CD4-positive, alpha-beta T cell treated with Interleukin-15 for 1 hour (primary cell): Measurements from ENCODE around the gene SOX18.
"Not testable (repeated sequence)": the region's sequence is repeated elsewhere in the genome, so short reads cannot be mapped to it uniquely, and the experiment has no call there.

Experiments
- DNase-seq: peaks from one replicate; pipeline ENCODE4 v3.0.0-alpha.2; 2020

The SOX18 gene

DNA sequence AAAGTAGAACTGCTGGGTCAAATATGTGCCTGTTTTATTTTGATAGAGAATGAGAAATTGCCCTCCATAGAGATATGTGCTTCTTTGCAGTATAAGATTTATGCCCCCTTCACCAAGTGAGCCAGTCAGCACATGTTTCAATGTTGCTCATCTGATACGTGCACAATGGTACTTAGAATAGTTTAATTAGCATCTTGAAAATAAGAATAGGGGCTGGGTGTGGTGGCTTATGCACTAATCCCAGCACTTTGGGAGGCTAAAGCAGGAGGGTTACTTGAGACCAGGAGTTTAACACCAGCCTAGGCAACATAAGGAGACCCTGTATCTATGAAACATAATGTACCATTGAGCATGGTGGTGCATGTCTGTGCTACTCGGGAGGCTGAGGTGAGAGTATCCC, 33.8 kb downstream of the SOX18 start:
- DNase-seq = no peak

DNA sequence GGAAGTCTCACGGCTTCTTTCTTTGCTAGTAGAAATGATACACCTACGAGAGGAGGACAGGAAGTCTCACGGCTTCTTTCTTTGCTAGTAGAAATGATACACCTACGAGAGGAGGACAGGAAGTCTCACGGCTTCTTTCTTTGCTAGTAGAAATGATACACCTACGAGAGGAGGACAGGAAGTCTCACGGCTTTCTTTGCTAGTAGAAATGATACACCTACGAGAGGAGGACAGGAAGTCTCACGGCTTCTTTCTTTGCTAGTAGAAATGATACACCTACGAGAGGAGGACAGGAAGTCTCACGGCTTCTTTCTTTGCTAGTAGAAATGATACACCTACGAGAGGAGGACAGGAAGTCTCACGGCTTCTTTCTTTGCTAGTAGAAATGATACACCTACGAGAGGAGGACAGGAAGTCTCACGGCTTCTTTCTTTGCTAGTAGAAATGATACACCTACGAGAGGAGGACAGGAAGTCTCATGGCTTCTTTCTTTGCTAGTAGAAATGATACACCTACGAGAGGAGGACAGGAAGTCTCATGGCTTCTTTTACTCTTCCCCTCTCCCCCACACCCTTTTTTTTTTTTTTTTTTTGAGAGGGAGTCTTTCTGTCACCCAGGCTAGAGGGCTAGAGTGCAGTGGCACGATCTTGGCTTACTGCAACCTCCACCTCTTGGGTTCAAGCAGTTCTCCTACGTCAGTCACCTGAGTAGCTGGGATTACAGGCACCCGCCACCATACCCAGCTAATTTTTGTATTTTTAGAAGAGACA, 36.9 kb downstream of the SOX18 start:
- DNase-seq = not testable (repeated sequence)

DNA sequence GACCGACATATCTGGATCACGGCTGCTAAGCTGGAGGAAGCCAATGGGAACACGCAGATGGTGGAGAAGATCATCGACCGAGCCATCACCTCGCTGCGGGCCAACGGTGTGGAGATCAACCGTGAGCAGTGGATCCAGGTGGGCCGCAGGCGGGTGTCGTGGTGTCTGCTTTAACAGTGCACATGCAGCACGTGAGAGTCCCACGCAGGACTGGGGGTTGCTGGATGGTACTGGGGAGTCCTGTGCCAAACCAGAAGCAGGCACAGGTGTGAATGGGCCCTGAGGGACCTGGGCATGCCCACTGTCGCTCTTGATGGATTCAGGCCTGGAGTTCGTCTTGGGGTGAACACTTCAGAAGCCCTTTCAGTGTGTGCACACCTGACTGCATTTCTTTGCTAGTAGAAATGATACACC, 38.1 kb downstream of the SOX18 start:
- no peak for DNase-seq

DNA sequence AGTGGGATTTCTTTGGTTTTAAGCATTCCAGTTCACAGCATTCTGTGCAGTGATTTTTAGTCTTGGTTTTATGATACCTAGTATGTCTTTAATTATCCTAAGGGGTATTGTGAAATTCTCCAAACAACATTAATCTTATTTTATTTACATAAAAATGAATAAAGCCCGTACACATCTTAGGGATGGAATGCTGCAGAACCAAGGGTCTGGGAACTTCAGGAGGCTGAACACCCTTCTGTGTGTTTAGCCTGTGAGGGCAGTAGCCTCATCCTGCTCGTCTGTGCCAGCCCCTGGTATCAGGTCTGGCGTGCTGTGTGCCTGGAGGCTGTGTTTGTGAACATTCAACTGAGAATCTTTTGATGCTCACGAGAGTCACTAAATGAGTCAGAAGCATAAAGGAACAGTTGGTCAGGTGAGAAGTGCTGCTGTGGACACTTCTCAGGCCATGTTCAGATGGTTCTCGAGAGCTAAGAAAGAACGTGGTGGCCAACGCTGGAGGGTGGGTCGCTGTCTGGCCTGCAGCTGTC, 38.7 kb downstream of the SOX18 start:
- DNase-seq = no peak

DNA sequence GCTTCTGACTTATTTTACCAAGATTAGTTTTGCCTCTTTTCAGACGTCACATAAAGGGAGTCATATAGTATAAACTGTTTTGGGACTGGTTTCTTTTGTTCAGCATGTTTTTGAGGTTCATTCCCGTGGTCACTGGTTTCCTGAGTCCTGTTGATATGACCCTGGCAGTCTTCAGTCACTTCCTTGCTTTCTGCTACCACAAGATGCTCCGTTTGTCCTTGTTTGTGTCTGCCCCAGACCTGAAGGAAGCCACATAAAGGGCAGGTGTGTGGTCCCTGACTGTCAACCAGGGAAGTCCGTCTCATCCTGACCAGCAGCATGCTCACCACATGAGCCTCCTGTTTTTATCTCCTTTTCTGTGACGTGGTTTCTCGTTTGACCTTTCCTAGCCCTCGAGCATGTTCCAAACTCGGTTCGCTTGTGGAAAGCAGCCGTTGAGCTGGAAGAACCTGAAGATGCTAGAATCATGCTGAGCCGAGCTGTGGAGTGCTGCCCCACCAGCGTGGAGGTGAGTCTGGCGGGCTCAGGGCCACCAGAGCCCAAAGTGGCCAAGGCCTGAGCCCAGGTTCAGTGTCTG, 39.5 kb downstream of the SOX18 start:
- no peak for DNase-seq

DNA sequence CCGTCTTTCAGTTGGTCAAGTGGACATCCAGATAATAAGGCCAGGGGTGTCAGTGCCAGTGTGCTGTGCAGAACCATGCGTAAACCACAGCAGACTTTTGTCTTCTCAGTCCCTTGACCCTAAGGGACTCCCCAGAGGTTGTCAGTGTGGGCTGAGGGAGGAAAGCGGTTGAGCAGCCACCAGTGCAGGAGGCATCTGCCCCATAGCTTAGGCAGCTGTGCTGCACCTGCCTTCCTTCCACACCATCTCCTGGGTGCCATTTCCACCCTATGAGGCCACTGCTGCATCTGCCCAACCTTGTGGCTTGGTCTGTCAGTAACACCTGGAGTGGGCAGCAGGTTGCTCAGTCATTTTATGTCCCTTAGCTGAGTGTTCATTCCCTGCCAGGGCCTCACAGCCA, 42.5 kb downstream of the SOX18 start:
- no peak for DNase-seq

DNA sequence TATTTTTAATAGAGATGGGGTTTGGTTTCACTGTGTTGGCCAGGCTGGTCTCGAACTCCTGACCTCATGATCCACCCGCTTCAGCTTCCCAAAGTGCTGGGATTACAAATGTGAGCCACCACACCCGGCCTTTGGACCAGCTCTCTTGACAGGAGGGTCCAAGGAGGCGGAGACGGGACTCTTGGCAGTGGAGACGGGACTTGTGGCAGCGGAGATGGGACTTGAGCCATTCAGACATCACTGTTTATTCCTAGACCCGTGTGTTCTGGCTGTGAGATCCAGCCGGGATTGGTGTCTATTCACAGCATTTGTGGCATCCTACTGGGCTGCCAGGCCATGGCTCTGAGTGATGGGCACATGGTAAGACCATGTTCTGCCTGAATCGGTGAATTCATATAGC, 42.9 kb downstream of the SOX18 start:
- DNase-seq = no peak

DNA sequence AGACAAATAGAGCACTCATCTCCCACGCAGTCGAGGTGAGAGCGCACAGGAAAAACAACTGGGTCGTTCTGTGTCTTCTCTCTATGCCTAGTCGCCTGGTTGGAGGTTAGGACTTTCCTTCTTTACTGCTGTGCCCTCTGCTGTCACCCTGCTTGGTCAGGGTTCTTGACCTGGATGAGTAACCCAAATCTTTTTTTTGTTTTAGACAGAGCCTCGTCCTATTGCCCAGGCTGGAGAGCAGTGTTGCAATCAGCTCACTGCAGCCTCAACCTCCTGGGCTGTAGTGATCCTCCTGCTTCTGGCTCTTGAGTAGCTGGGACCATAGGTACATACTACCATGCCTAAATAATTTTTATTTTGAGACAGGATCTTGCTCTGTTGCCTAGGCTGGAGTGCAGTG, 44.0 kb downstream of the SOX18 start:
- no peak for DNase-seq

DNA sequence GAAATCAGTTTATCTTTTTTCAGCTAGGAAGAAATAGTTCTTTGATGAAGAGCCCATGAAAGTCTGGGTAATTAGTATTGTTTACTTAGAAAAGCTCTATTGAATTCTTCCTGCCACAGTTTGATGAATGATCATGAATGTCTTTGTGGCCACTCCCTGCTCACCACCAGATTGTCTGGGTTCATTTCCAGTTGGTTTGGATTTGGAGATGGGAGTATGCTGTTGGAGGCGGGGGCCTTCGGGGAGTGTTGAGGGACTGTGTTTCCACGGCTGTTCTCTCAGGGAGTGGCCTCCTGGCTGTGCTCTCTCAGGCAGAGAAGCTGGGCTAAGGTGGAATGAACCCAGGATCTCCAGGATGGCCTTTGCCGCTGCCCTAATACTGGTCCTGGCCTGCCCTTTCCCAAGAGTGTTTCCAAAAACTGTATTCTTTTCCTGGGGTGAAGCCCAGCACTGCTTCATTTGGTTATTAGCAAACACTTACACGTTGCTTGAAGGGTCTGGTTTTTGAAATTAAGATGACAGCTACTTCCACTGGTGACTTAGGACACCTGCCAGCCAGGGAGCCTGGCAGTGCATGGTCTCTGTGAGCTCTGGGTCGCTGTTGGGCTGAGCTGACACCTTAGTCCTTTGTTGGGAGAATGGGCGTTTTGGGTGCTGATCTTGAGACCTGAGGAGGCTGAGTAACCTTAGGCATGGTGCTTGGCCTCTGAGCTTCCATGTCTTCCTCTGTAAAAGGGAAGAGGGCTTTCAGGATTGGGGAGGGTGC, 45.3 kb downstream of the SOX18 start:
- DNase-seq = no peak

DNA sequence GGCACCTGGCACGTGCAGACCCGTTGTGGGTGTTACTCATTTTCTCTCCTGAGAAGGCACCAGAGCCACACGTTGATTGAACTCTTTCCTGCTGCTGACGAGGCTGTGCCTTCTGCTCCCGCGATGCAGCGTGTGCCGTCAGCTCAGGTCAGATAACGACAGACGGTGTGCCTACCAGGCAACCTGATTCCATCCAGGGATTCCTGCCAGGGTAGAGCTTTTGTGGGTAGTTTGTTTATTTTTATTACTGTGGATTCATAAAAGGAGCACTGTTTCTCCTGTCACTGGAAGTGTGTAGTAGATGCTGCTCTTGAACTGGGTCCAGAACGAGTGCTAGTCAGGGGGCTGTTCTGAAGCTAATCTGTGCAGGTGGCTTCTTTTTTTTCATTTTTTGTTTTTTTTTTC, 47.8 kb downstream of the SOX18 start:
- no peak for DNase-seq

DNA sequence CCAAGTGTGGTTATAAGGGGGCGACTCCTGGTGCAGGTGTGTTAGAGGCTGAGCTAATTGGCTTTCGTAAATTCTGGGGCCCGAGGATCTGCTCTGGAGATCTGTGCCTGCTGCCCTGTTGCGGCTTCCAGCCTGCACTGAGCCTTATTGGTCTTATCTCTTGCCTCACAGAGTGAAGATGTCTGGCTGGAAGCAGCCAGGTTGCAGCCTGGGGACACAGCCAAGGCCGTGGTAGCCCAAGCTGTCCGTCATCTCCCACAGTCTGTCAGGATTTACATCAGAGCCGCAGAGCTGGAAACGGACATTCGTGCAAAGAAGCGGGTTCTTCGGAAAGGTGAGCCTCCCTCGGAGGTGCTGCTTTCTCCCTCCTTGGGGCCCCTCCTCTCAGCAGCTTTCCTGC, 48.5 kb downstream of the SOX18 start:
- DNase-seq = no peak
